Measurements from ENCODE around the gene MIS12.

Gene MIS12

GRCh38 chr17:5446786-5447185 lies 39.6 kb upstream of the MIS12 start:
- Histone ChIP-seq H3K36me3 (ENCODE audit: low read length) (peaks cover 8% of the 10 kb centered on the region), H4K20me1 (ENCODE audit: low read depth, low read length) (no peaks in the 10 kb centered on the region), H3K4me3 (ENCODE audit: insufficient read depth, low read length, poor library complexity, severe bottlenecking) (no peak overlapping the region), H2AFZ (ENCODE audit: low read depth, low read length, severe bottlenecking) (no peak overlapping the region), H3K9ac (ENCODE audit: low read length) (no peak overlapping the region), H3K9me2 (replicated peaks; ENCODE audit: insufficient read depth, low read length) (no peaks in the 10 kb centered on the region), H3F3A (ENCODE audit: insufficient read depth) (no peaks in the 10 kb centered on the region; the same call in 1 of the 2 replicates), H3K9me3 (ENCODE audit: insufficient read depth, low read length) (no peaks in the 10 kb centered on the region), H3K79me2 (ENCODE audit: insufficient read depth, low read length) (0 out of 2 replicates have a peak, but pooled peaks cover 9% of the 10 kb centered on the region), H3K27me3 (ENCODE audit: low read length) (no peaks in the 10 kb centered on the region), H3K4me2 (ENCODE audit: low read depth, low read length, poor library complexity, severe bottlenecking) (no peak overlapping the region), H3K27ac (ENCODE audit: low read depth, low read length) (no peak overlapping the region)
- TF ChIP-seq CTCF (IDR thresholded peaks at IDR 0.05; ENCODE audit: insufficient read depth, low read length, poor library complexity, severe bottlenecking) (no peak), EZH2phosphoT487 (conservative IDR thresholded peaks at IDR 0.05; ENCODE audit: low read length) (no peak)

DNA sequence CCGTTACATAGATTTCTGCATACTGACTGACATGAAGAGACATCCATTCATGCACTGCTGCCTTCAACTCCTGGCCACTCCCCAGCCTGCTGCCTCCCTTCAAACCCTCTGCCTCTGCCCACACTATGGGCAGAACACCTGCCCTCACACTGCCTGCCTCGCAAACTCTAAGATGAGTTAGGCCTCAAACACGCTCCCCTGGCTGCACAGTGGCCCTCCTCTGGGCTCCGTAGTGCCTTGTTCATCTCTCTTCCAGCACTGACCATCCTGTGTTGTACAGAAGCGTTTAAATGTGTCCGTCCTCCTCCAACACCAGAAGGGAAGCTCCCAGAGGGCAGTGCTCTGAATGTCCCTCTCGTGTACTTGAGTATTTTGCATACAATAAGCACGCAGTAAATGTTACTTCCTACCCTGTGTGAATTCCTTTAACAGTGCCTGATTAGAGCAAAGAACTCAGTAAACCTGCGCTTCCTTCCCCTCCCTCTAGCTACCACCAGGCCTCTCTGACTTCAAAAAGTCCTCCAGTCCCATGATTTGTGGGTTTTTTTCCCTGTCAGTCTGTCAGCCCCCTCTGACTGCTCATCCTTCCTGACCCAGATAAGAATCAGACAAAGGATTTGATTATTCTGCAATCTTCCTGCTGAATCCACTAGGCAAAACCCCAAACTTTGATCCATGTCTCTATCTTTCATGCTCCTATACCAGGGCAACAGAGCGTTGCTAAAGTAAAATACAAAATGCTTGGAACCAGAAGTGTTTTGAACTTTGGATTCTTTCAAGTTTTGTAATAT lies 21.5 kb upstream of the MIS12 start:
- H3K4me2 ChIP-seq (ENCODE audit: low read depth, low read length, poor library complexity, severe bottlenecking), result peak overlapping the region; percentile 81
- H2AFZ ChIP-seq (ENCODE audit: low read depth, low read length, severe bottlenecking), result no peak overlapping the region
- H3F3A ChIP-seq (ENCODE audit: insufficient read depth), result peaks cover 7% of the 10 kb centered on the region
- no peaks in the 10 kb centered on the region for H3K9me2 ChIP-seq (replicated peaks; ENCODE audit: insufficient read depth, low read length)
- H3K27me3 ChIP-seq (ENCODE audit: low read length), result no peaks in the 10 kb centered on the region
- no peaks in the 10 kb centered on the region for H3K9me3 ChIP-seq (ENCODE audit: insufficient read depth, low read length)
- H4K20me1 ChIP-seq (ENCODE audit: low read depth, low read length), result peaks cover 3% of the 10 kb centered on the region; the same call in 1 of the 2 replicates
- H3K4me3 ChIP-seq (ENCODE audit: insufficient read depth, low read length, poor library complexity, severe bottlenecking), result no peak overlapping the region
- peaks cover 71% of the 10 kb centered on the region for H3K79me2 ChIP-seq (ENCODE audit: insufficient read depth, low read length)
- TF ChIP-seq CTCF (IDR thresholded peaks at IDR 0.05; ENCODE audit: insufficient read depth, low read length, poor library complexity, severe bottlenecking) (no peak), EZH2phosphoT487 (conservative IDR thresholded peaks at IDR 0.05; ENCODE audit: low read length) (no peak)
- H3K9ac ChIP-seq (ENCODE audit: low read length), result no peak overlapping the region
- no peaks in the 10 kb centered on the region for H3K36me3 ChIP-seq (ENCODE audit: low read length)
- no peak overlapping the region for H3K27ac ChIP-seq (ENCODE audit: low read depth, low read length)

DNA sequence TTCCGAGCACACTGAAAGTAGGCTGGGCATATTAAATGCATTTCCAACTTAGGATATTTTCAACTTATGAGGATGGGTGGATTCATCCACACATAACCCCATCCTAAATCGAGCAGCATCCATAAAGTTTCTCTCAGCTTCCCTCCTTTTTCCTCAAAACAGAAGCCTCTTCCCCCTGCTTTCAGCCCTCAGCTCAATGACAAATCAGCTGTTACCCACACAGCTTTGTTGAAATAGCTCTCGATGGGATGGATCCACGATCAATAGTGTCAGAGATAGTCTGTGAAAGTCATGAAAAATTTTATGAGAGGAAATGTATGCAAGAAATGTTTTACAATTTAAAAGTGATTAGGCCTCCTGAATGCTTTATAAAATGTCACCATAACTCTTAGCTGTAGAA lies 20.1 kb upstream of the MIS12 start:
- no peak overlapping the region for H3K27ac ChIP-seq (ENCODE audit: low read depth, low read length)
- peaks cover 16% of the 10 kb centered on the region for H3F3A ChIP-seq (ENCODE audit: insufficient read depth)
- no peak overlapping the region for H3K4me3 ChIP-seq (ENCODE audit: insufficient read depth, low read length, poor library complexity, severe bottlenecking)
- H3K9me3 ChIP-seq (ENCODE audit: insufficient read depth, low read length), result no peaks in the 10 kb centered on the region
- H3K9ac ChIP-seq (ENCODE audit: low read length), result peak overlapping the region; percentile 94
- no peaks in the 10 kb centered on the region for H3K36me3 ChIP-seq (ENCODE audit: low read length)
- H4K20me1 ChIP-seq (ENCODE audit: low read depth, low read length), result peaks cover 3% of the 10 kb centered on the region; the same call in 1 of the 2 replicates
- TF ChIP-seq CTCF (IDR thresholded peaks at IDR 0.05; ENCODE audit: insufficient read depth, low read length, poor library complexity, severe bottlenecking) (no peak), EZH2phosphoT487 (conservative IDR thresholded peaks at IDR 0.05; ENCODE audit: low read length) (no peak)
- H3K4me2 ChIP-seq (ENCODE audit: low read depth, low read length, poor library complexity, severe bottlenecking), result peak overlapping the region; percentile 81
- H2AFZ ChIP-seq (ENCODE audit: low read depth, low read length, severe bottlenecking), result no peak overlapping the region
- H3K79me2 ChIP-seq (ENCODE audit: insufficient read depth, low read length), result peaks cover 65% of the 10 kb centered on the region
- no peaks in the 10 kb centered on the region for H3K27me3 ChIP-seq (ENCODE audit: low read length)
- no peaks in the 10 kb centered on the region for H3K9me2 ChIP-seq (replicated peaks; ENCODE audit: insufficient read depth, low read length)

All from SU-DHL-6 (cell line).